PC-3 (cell line): ENCODE results near the gene SELENOW. TPM values are rescaled to one million over a fixed set of nuclear protein-coding genes. Genes with fewer than 3 reads are reported as not detected.

ENCODE experiments used
- ATAC-seq: fragments of 200-7000 bp; cut with Tn5 transposase; 2 replicates; pipeline ENCODE4 v1.9.1; 2020; ENCODE audit warnings: mild to moderate bottlenecking, moderate library complexity
- BruUV-seq: library from RNA; stranded (reverse); fragments of 400-500 nt; replicated peaks from 2 replicates; lab custom pipeline; 2021; lab: Mats Ljungman, UMichigan
- CTCF ChIA-PET: fragments of 300-600 bp; sonication (Branson Sonifier 250); formaldehyde crosslinking; loops from one replicate; lab custom pipeline; 2022; ENCODE audit warnings: antibody characterized with exemption; lab: Charles Lee
- POLR2A ChIA-PET: fragments of 300-600 bp; sonication (Branson Sonifier 250); formaldehyde crosslinking; loops from one replicate; lab custom pipeline; 2022; ENCODE audit warnings: antibody characterized with exemption; ENCODE audit not compliant: unreplicated experiment; lab: Charles Lee
- DNase-seq: peaks from one replicate; pipeline ENCODE4 v3.0.0-alpha.2; 2015
- H2AFZ ChIP-seq: fragments of 300-600 bp; sonication (generic); 2 replicates; pipeline ENCODE4 v1.6.0; 2016; ENCODE audit warnings: antibody characterized with exemption, low read length
- H3F3A ChIP-seq: fragments of 300-600 bp; sonication (generic); one replicate; pipeline ENCODE4 v1.6.0; 2017; ENCODE audit warnings: antibody characterized with exemption, low read length, control low read depth, mild to moderate bottlenecking; ENCODE audit not compliant: unreplicated experiment
- H3K27ac ChIP-seq: fragments of 300-600 bp; sonication (generic); 2 replicates; pipeline ENCODE4 v1.5.1; 2016; ENCODE audit warnings: mild to moderate bottlenecking, low read length
- H3K27me3 ChIP-seq: fragments of 300-600 bp; sonication (generic); 2 replicates; pipeline ENCODE4 v1.6.1; 2016; ENCODE audit warnings: low read length, mixed read lengths
- H3K36me3 ChIP-seq: fragments of 300-600 bp; sonication (generic); 2 replicates; pipeline ENCODE4 v1.6.1; 2016; ENCODE audit warnings: low read depth, mixed run types, low read length, mixed read lengths
- H3K4me1 ChIP-seq: fragments of 300-600 bp; sonication (generic); 2 replicates; pipeline ENCODE4 v1.5.1; 2016; ENCODE audit warnings: low read length; ENCODE audit not compliant: insufficient read depth
- H3K4me2 ChIP-seq: fragments of 300-600 bp; sonication (generic); 2 replicates; pipeline ENCODE4 v1.6.0; 2016; ENCODE audit warnings: low read length
- H3K4me3 ChIP-seq: fragments of 300-600 bp; sonication (generic); 2 replicates; pipeline ENCODE4 v1.5.1; 2016; ENCODE audit warnings: mild to moderate bottlenecking, low read length, mixed read lengths
- H3K79me2 ChIP-seq: fragments of 300-600 bp; sonication (generic); 2 replicates; pipeline ENCODE4 v1.6.1; 2017; ENCODE audit warnings: low read length, mixed read lengths
- H3K9ac ChIP-seq: fragments of 300-600 bp; sonication (generic); 2 replicates; pipeline ENCODE4 v1.6.0; 2016; ENCODE audit warnings: mild to moderate bottlenecking, low read length
- H3K9me2 ChIP-seq: fragments of 300-600 bp; sonication (generic); replicated peaks from 2 replicates; pipeline ENCODE4 v1.6.1; 2016; ENCODE audit warnings: mixed run types, low read length, mixed read lengths
- H3K9me3 ChIP-seq: fragments of 300-600 bp; sonication (generic); 2 replicates; pipeline ENCODE4 v1.6.1; 2016; ENCODE audit warnings: low read length, mixed read lengths
- H4K20me1 ChIP-seq: fragments of 300-600 bp; sonication (generic); 2 replicates; pipeline ENCODE4 v1.6.1; 2016; ENCODE audit warnings: low read length, mixed read lengths
- CTCF ChIP-seq: fragments of 300-600 bp; sonication (generic); conservative IDR thresholded peaks from 2 replicates; pipeline ENCODE4 v1.5.1; 2017; ENCODE audit warnings: antibody characterized with exemption, low read depth, mild to moderate bottlenecking, low read length
- EZH2 ChIP-seq: fragments of 300-600 bp; sonication (generic); IDR thresholded peaks from one replicate; pipeline ENCODE4 v1.6.1; 2017; ENCODE audit warnings: antibody characterized with exemption, mild to moderate bottlenecking, low read length; ENCODE audit not compliant: unreplicated experiment
- EZH2phosphoT487 ChIP-seq: fragments of 300-600 bp; sonication (generic); IDR thresholded peaks from 2 replicates; pipeline ENCODE4 v1.6.1; 2018; ENCODE audit warnings: mild to moderate bottlenecking, antibody characterized with exemption, low read length, borderline replicate concordance
- intact Hi-C: fragments of 100-400 bp; cut with micrococcal nuclease; formaldehyde crosslinking; loops from 2 replicates; pipeline ENCODE4 v1.9.0; 2023
- total RNA-seq: library from RNA; depleted of rRNA; stranded (reverse); fragments of >200 nt; gene quantifications from 2 replicates; pipeline ENCODE4 v1.2.3, GENCODE V29; 2014

Gene SELENOW
- total RNA-seq, 1 experiment from 2014 or later, result 278 TPM

- Histone ChIP-seq H4K20me1 (no peaks in the 10 kb centered on the region), H3K9me2 (no peaks in the 10 kb centered on the region), H3K4me2 (no peak overlapping the region), H3F3A (no peaks in the 10 kb centered on the region), H3K4me1 (no peaks in the 10 kb centered on the region), H2AFZ (no peak overlapping the region), H3K79me2 (peaks cover 3% of the 10 kb centered on the region; the same call in 1 of the 2 replicates), H3K27ac (no peak overlapping the region), H3K36me3 (peaks cover 25% of the 10 kb centered on the region; the same call in 1 of the 2 replicates), H3K4me3 (no peak overlapping the region), H3K9me3 (no peaks in the 10 kb centered on the region), H3K9ac (no peak overlapping the region), H3K27me3 (no peaks in the 10 kb centered on the region)
- DNase-seq (no peak), ATAC-seq (no peak)
- no TSS peak for BruUV-seq
- intact Hi-C loops, result no loop called here
- ChIA-PET CTCF (no interaction called here), POLR2A (no interaction called here)
- no peak for TF ChIP-seq EZH2
- TF ChIP-seq CTCF, result no peak
- TF ChIP-seq EZH2phosphoT487, result no peak
Measured at GRCh38 chr19:47754206-47755064, 24.1 kb upstream of the SELENOW start.

- Histone ChIP-seq H2AFZ (no peak overlapping the region), H3K9me2 (no peaks in the 10 kb centered on the region), H4K20me1 (no peaks in the 10 kb centered on the region), H3K4me2 (no peak overlapping the region), H3K9me3 (no peaks in the 10 kb centered on the region), H3K27ac (no peak overlapping the region), H3K4me3 (no peak overlapping the region), H3F3A (no peaks in the 10 kb centered on the region), H3K9ac (no peak overlapping the region), H3K27me3 (no peaks in the 10 kb centered on the region), H3K36me3 (peaks cover 25% of the 10 kb centered on the region; the same call in 1 of the 2 replicates), H3K4me1 (no peaks in the 10 kb centered on the region), H3K79me2 (no peaks in the 10 kb centered on the region)
- no peak for DNase-seq
- POLR2A ChIA-PET, result no interaction called here
- ATAC-seq, result no peak
- no TSS peak for BruUV-seq
- TF ChIP-seq EZH2phosphoT487, result no peak
- no peak for TF ChIP-seq CTCF
- no peak for TF ChIP-seq EZH2
- intact Hi-C loops, result no loop called here
- CTCF ChIA-PET, result no interaction called here
Measured at GRCh38 chr19:47755065-47755761, 23.3 kb upstream of the SELENOW start.
